ENCODE results near the gene TCERG1L. TPM values are rescaled to one million over a fixed set of nuclear protein-coding genes. Genes with fewer than 3 reads are reported as not detected.

Gene TCERG1L
- total RNA-seq, 1 experiment from 2014 or later, result 1.5 TPM

DNA sequence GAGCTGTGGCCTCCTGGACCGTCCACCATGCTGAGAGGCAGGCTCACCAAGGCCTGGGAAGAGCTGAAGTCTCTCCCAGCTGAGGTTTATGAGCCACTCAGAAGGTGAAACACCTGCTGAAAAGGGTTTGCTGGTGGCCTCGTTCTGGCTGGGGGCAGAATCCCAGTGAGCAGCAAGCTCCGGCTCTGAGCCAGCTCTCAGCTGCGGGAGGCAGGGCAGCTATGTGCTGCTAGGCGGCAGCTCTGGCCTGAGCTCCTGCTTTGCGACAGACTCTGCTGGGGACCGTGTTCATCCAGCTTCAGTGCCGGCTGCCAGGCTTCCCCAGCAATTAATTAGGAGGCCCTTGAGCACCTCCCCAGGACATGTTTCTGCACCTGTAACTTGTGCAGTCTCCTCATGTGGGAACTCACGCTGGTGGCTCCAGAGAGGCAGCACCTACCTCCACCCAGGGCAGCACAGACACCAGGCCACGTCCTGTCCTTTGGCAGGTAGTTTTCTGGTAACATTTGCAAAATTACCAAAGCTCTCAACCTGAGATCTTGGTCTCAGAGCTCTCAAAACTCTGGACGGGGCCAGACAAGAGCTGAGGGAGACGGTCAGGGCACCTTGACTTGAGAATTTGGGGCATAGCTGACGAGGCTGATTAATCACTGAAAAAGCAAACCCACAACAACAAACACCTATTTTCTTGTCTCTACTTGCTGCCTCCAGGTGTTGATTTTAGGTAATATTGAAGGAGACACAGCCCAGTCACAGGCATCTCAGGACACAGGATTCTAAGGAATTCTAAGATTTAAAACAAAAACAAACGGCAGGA lies 185.0 kb downstream of the TCERG1L start:
- Mint-ChIP-seq H3K27me3 (ENCODE audit: low read depth) (peaks cover 3% of the 10 kb centered on the region), H3K36me3 (peaks cover 77% of the 10 kb centered on the region), H3K4me1 (peaks cover 5% of the 10 kb centered on the region), H3K4me3 (no peak overlapping the region), H3K9me3 (peaks cover 75% of the 10 kb centered on the region), H3K27ac (no peak overlapping the region)
- POLR2A ChIA-PET, result no interaction called here
- DNase-seq (ENCODE audit: low spot score) (no peak), ATAC-seq (no peak)
- CTCF ChIA-PET, result interaction anchor here (0.6 kb wide), 1 partner anchor 42 kb away, joined by 3 read pairs; no protein-coding TSS in a partner anchor
- TF ChIP-seq, protein P1, sequence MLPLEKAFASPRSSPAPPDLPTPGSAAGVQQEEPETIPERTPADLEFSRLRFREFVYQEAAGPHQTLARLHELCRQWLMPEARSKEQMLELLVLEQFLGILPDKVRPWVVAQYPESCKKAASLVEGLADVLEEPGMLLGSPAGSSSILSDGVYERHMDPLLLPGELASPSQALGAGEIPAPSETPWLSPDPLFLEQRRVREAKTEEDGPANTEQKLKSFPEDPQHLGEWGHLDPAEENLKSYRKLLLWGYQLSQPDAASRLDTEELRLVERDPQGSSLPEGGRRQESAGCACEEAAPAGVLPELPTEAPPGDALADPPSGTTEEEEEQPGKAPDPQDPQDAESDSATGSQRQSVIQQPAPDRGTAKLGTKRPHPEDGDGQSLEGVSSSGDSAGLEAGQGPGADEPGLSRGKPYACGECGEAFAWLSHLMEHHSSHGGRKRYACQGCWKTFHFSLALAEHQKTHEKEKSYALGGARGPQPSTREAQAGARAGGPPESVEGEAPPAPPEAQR (CRISPR knock-in tag; IDR thresholded peaks at IDR 0.05), result no peak
- TF ChIP-seq, protein P2, sequence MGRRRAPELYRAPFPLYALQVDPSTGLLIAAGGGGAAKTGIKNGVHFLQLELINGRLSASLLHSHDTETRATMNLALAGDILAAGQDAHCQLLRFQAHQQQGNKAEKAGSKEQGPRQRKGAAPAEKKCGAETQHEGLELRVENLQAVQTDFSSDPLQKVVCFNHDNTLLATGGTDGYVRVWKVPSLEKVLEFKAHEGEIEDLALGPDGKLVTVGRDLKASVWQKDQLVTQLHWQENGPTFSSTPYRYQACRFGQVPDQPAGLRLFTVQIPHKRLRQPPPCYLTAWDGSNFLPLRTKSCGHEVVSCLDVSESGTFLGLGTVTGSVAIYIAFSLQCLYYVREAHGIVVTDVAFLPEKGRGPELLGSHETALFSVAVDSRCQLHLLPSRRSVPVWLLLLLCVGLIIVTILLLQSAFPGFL (CRISPR knock-in tag; IDR thresholded peaks at IDR 0.05; ENCODE audit: borderline replicate concordance), result no peak
- TF ChIP-seq, protein P3, sequence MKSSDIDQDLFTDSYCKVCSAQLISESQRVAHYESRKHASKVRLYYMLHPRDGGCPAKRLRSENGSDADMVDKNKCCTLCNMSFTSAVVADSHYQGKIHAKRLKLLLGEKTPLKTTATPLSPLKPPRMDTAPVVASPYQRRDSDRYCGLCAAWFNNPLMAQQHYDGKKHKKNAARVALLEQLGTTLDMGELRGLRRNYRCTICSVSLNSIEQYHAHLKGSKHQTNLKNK (CRISPR knock-in tag; IDR thresholded peaks at IDR 0.05), result no peak
- TF ChIP-seq ZNF423 (CRISPR knock-in tag; IDR thresholded peaks at IDR 0.05), result no peak
- TF ChIP-seq, protein P4, sequence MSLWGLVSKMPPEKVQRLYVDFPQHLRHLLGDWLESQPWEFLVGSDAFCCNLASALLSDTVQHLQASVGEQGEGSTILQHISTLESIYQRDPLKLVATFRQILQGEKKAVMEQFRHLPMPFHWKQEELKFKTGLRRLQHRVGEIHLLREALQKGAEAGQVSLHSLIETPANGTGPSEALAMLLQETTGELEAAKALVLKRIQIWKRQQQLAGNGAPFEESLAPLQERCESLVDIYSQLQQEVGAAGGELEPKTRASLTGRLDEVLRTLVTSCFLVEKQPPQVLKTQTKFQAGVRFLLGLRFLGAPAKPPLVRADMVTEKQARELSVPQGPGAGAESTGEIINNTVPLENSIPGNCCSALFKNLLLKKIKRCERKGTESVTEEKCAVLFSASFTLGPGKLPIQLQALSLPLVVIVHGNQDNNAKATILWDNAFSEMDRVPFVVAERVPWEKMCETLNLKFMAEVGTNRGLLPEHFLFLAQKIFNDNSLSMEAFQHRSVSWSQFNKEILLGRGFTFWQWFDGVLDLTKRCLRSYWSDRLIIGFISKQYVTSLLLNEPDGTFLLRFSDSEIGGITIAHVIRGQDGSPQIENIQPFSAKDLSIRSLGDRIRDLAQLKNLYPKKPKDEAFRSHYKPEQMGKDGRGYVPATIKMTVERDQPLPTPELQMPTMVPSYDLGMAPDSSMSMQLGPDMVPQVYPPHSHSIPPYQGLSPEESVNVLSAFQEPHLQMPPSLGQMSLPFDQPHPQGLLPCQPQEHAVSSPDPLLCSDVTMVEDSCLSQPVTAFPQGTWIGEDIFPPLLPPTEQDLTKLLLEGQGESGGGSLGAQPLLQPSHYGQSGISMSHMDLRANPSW (CRISPR knock-in tag; conservative IDR thresholded peaks at IDR 0.05; ENCODE audit: low read depth), result no peak
- TF ChIP-seq, protein P5, sequence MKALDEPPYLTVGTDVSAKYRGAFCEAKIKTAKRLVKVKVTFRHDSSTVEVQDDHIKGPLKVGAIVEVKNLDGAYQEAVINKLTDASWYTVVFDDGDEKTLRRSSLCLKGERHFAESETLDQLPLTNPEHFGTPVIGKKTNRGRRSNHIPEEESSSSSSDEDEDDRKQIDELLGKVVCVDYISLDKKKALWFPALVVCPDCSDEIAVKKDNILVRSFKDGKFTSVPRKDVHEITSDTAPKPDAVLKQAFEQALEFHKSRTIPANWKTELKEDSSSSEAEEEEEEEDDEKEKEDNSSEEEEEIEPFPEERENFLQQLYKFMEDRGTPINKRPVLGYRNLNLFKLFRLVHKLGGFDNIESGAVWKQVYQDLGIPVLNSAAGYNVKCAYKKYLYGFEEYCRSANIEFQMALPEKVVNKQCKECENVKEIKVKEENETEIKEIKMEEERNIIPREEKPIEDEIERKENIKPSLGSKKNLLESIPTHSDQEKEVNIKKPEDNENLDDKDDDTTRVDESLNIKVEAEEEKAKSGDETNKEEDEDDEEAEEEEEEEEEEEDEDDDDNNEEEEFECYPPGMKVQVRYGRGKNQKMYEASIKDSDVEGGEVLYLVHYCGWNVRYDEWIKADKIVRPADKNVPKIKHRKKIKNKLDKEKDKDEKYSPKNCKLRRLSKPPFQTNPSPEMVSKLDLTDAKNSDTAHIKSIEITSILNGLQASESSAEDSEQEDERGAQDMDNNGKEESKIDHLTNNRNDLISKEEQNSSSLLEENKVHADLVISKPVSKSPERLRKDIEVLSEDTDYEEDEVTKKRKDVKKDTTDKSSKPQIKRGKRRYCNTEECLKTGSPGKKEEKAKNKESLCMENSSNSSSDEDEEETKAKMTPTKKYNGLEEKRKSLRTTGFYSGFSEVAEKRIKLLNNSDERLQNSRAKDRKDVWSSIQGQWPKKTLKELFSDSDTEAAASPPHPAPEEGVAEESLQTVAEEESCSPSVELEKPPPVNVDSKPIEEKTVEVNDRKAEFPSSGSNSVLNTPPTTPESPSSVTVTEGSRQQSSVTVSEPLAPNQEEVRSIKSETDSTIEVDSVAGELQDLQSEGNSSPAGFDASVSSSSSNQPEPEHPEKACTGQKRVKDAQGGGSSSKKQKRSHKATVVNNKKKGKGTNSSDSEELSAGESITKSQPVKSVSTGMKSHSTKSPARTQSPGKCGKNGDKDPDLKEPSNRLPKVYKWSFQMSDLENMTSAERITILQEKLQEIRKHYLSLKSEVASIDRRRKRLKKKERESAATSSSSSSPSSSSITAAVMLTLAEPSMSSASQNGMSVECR (CRISPR knock-in tag; IDR thresholded peaks at IDR 0.05; ENCODE audit: borderline replicate concordance), result no peak
- no peak for TF ChIP-seq ZNF317 (CRISPR knock-in tag; IDR thresholded peaks at IDR 0.05; ENCODE audit: borderline replicate concordance, low read depth)
- no peak for TF ChIP-seq SMAD4 (CRISPR knock-in tag; IDR thresholded peaks at IDR 0.05)
- no peak for TF ChIP-seq FOXP1 (CRISPR knock-in tag; IDR thresholded peaks at IDR 0.05; ENCODE audit: borderline replicate concordance)
- no peak for TF ChIP-seq TCF7 (CRISPR knock-in tag; IDR thresholded peaks at IDR 0.05; ENCODE audit: low read depth)
- TF ChIP-seq OVOL2 (CRISPR knock-in tag; IDR thresholded peaks at IDR 0.05; ENCODE audit: borderline replicate concordance), result no peak

DNA sequence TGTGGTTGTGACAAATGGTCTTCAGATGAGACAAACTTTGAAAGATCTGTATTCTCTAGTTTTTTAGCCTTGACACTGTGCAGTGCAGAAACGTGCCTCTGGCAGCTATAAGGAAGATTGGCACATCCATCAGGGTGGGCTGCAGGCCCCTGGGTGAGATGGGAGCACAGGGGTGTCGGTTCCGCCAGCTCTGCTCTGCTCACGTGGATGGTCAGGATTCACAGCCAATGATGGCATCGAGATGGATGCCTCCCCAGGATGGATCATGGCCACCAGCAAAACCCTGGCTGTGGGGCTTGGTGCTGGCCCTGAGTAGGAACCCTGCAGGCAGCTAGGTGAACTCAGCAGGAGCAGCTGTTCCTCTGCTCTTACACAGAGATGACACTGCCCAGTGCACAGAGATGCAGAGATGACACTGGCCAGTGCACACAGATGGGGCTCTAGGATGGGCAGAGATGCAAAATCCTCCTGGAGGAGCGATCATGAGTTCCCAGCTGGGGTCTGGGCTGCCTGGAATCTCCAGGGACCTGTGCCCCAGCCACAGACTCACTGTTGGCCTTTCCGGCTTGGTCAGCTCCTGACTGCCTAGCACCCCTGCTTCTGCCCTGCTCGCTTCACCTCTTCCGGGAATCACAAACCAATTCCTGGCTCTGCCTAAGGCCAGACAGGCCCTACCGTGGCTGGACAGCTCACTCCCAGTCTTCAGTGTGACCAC lies 185.9 kb downstream of the TCERG1L start:
- Mint-ChIP-seq H3K4me1 (peaks cover 5% of the 10 kb centered on the region), H3K4me3 (no peak overlapping the region), H3K9me3 (peaks cover 75% of the 10 kb centered on the region), H3K27me3 (ENCODE audit: low read depth) (peaks cover 6% of the 10 kb centered on the region), H3K36me3 (peaks cover 77% of the 10 kb centered on the region), H3K27ac (no peak overlapping the region)
- POLR2A ChIA-PET, result no interaction called here
- no peak for ATAC-seq
- no peak for DNase-seq (ENCODE audit: low spot score)
- CTCF ChIA-PET, result interaction anchor here (0.6 kb wide), 1 partner anchor 42 kb away, joined by 3 read pairs; no protein-coding TSS in a partner anchor
- TF ChIP-seq, protein P6, sequence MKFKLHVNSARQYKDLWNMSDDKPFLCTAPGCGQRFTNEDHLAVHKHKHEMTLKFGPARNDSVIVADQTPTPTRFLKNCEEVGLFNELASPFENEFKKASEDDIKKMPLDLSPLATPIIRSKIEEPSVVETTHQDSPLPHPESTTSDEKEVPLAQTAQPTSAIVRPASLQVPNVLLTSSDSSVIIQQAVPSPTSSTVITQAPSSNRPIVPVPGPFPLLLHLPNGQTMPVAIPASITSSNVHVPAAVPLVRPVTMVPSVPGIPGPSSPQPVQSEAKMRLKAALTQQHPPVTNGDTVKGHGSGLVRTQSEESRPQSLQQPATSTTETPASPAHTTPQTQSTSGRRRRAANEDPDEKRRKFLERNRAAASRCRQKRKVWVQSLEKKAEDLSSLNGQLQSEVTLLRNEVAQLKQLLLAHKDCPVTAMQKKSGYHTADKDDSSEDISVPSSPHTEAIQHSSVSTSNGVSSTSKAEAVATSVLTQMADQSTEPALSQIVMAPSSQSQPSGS (CRISPR knock-in tag; IDR thresholded peaks at IDR 0.05; ENCODE audit: borderline replicate concordance, low read depth), result no peak
- TF ChIP-seq, protein P7, sequence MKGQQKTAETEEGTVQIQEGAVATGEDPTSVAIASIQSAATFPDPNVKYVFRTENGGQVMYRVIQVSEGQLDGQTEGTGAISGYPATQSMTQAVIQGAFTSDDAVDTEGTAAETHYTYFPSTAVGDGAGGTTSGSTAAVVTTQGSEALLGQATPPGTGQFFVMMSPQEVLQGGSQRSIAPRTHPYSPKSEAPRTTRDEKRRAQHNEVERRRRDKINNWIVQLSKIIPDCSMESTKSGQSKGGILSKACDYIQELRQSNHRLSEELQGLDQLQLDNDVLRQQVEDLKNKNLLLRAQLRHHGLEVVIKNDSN (CRISPR knock-in tag; IDR thresholded peaks at IDR 0.05), result no peak
- TF ChIP-seq NFE2L1 (CRISPR knock-in tag; IDR thresholded peaks at IDR 0.05) (no peak), SMAD4 (CRISPR knock-in tag; IDR thresholded peaks at IDR 0.05) (no peak)
- TF ChIP-seq, protein P8, sequence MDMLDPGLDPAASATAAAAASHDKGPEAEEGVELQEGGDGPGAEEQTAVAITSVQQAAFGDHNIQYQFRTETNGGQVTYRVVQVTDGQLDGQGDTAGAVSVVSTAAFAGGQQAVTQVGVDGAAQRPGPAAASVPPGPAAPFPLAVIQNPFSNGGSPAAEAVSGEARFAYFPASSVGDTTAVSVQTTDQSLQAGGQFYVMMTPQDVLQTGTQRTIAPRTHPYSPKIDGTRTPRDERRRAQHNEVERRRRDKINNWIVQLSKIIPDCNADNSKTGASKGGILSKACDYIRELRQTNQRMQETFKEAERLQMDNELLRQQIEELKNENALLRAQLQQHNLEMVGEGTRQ (CRISPR knock-in tag; IDR thresholded peaks at IDR 0.05), result no peak
- TF ChIP-seq, protein P9, sequence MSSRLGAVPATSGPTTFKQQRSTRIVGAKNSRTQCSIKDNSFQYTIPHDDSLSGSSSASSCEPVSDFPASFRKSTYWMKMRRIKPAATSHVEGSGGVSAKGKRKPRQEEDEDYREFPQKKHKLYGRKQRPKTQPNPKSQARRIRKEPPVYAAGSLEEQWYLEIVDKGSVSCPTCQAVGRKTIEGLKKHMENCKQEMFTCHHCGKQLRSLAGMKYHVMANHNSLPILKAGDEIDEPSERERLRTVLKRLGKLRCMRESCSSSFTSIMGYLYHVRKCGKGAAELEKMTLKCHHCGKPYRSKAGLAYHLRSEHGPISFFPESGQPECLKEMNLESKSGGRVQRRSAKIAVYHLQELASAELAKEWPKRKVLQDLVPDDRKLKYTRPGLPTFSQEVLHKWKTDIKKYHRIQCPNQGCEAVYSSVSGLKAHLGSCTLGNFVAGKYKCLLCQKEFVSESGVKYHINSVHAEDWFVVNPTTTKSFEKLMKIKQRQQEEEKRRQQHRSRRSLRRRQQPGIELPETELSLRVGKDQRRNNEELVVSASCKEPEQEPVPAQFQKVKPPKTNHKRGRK (CRISPR knock-in tag; IDR thresholded peaks at IDR 0.05; ENCODE audit: borderline replicate concordance), result no peak

Measured in WTC11 (cell line).